GF-D8 (cell line): ENCODE results near the gene MAP2K2.
"Not testable (repeated sequence)": the region's sequence is repeated elsewhere in the genome, so short reads cannot be mapped to it uniquely, and the experiment has no call there.

Experiments used
- DNase-seq: peaks from one replicate; lab custom pipeline; 2025; lab: John Stamatoyannopoulos, UW

The MAP2K2 gene

GRCh38 chr19:4130744-4131438 lies 7.0 kb upstream of the MAP2K2 start:
- DNase-seq, result no peak

GRCh38 chr19:4129050-4129449 lies 5.1 kb upstream of the MAP2K2 start:
- not testable (repeated sequence) for DNase-seq

- not testable (repeated sequence) for DNase-seq
These were observed 3.4 kb upstream of the MAP2K2 start for GRCh38 chr19:4127322-4127721.

GRCh38 chr19:4124638-4125037 lies 716 bp upstream of the MAP2K2 start:
- no peak for DNase-seq

- DNase-seq, result no peak
These were observed 1.4 kb downstream of the MAP2K2 start for GRCh38 chr19:4122480-4122879.

GRCh38 chr19:4121815-4122214 lies 2.1 kb downstream of the MAP2K2 start:
- DNase-seq, result no peak

GRCh38 chr19:4121273-4121612 lies 2.7 kb downstream of the MAP2K2 start:
- DNase-seq, result no peak

- DNase-seq, result no peak
These were observed 3.2 kb downstream of the MAP2K2 start for GRCh38 chr19:4120559-4121272.

- DNase-seq, result no peak
These were observed 4.2 kb downstream of the MAP2K2 start for GRCh38 chr19:4119763-4120162.

GRCh38 chr19:4115818-4116385 lies 8.0 kb downstream of the MAP2K2 start:
- no peak for DNase-seq

GRCh38 chr19:4115050-4115817 lies 8.7 kb downstream of the MAP2K2 start:
- no peak for DNase-seq

GRCh38 chr19:4114181-4114580 lies 9.7 kb downstream of the MAP2K2 start:
- DNase-seq, result no peak

- no peak for DNase-seq
These were observed 10.4 kb downstream of the MAP2K2 start for GRCh38 chr19:4113398-4114088.

- no peak for DNase-seq
These were observed 11.6 kb downstream of the MAP2K2 start for GRCh38 chr19:4112367-4112766.

- DNase-seq, result no peak
These were observed 14.3 kb downstream of the MAP2K2 start for GRCh38 chr19:4109626-4109945.

- peak; percentile 96 for DNase-seq
These were observed 14.9 kb downstream of the MAP2K2 start for GRCh38 chr19:4108767-4109625.

GRCh38 chr19:4103080-4103433 lies 20.9 kb downstream of the MAP2K2 start:
- DNase-seq, result no peak

- no peak for DNase-seq
These were observed 21.4 kb downstream of the MAP2K2 start for GRCh38 chr19:4102339-4103079.

GRCh38 chr19:4101496-4101770 lies 22.5 kb downstream of the MAP2K2 start:
- no peak for DNase-seq

- no peak for DNase-seq
These were observed 23.1 kb downstream of the MAP2K2 start for GRCh38 chr19:4100647-4101495.
